Endothelial cell of umbilical vein (primary cell): ENCODE measurements around the gene DIP2B. TPM values are rescaled to one million over a fixed set of nuclear protein-coding genes. Genes with fewer than 3 reads are reported as not detected.

Source experiments
- BruUV-seq: library from RNA; stranded (reverse); fragments of 400-500 nt; replicated peaks from 2 replicates; lab custom pipeline; 2021; lab: Mats Ljungman, UMichigan
- CTCF ChIA-PET: fragments of 300-600, 350-600 bp; sonication (Branson Sonifier 250); formaldehyde crosslinking; loops from one replicate; lab custom pipeline; 2021; ENCODE audit warnings: antibody characterized with exemption, inconsistent platforms; lab: Charles Lee
- POLR2A ChIA-PET: fragments of 300-600, 350-600 bp; sonication (Branson Sonifier 250); formaldehyde crosslinking; loops from one replicate; lab custom pipeline; 2021; ENCODE audit warnings: antibody characterized with exemption, inconsistent platforms; lab: Charles Lee
- DNase-seq: peaks from one replicate; pipeline ENCODE4 v3.0.0-alpha.2; 2011; ENCODE audit warnings: low read depth, low spot score
- FAIRE-seq: peaks from 2 replicates; lab custom pipeline; 2011; peaks lifted over from hg19 to GRCh38; lab: Jason Lieb, UNC
- H2AFZ ChIP-seq: 2 replicates; pipeline ENCODE4 v1.6.0; 2012; ENCODE audit warnings: low read depth, low read length, control low read depth, inconsistent platforms
- H3K27ac ChIP-seq: 2 replicates; pipeline ENCODE4 v1.5.1; 2011; ENCODE audit warnings: low read depth, mild to moderate bottlenecking, control low read depth, low read length, moderate library complexity; ENCODE audit not compliant: insufficient read depth
- H3K27me3 ChIP-seq, 2 experiments: 2 replicates each; pipeline versions ENCODE4 v1.6.0 to v1.6.1; 2011; ENCODE audit warnings: low read length in 2 of 2, mixed read lengths in 1 of 2; ENCODE audit not compliant: control insufficient read depth in 2 of 2, insufficient read depth in 2 of 2
- H3K36me3 ChIP-seq, 2 experiments: 2 replicates in 1 of 2; 3 replicates in 1 of 2; pipeline ENCODE4 v1.5.1; 2011; ENCODE audit warnings: low read length in 2 of 2, mild to moderate bottlenecking in 1 of 2, moderate library complexity in 1 of 2; ENCODE audit not compliant: control insufficient read depth in 2 of 2, insufficient read depth in 2 of 2; ENCODE audit errors: extremely low read depth in 1 of 2
- H3K4me1 ChIP-seq: 3 replicates; pipeline ENCODE4 v1.5.1; 2011; ENCODE audit warnings: mild to moderate bottlenecking, low read length; ENCODE audit not compliant: control insufficient read depth, insufficient read depth; ENCODE audit errors: extremely low read depth
- H3K4me2 ChIP-seq: 2 replicates; pipeline ENCODE4 v1.6.1; 2011; ENCODE audit warnings: low read length, control low read depth, mixed read lengths; ENCODE audit not compliant: insufficient read depth
- H3K4me3 ChIP-seq, 3 experiments: fragments of 200-600 bp in 1 of 3; sonication (generic), shearing (Covaris generic) in 1 of 3; replicated peaks in 1 of 3; 2 replicates each; pipeline ENCODE4 v1.5.1; 2011 to 2016; ENCODE audit warnings: control low read depth in 3 of 3, low read length in 3 of 3, mild to moderate bottlenecking in 2 of 3, inconsistent platforms in 1 of 3, low read depth in 1 of 3, moderate library complexity in 1 of 3; ENCODE audit not compliant: insufficient read depth in 1 of 3
- H3K79me2 ChIP-seq: 2 replicates; pipeline ENCODE4 v1.6.0; 2012; ENCODE audit warnings: low read length, inconsistent platforms; ENCODE audit not compliant: control insufficient read depth, insufficient read depth
- H3K9ac ChIP-seq: replicated peaks from 2 replicates; pipeline ENCODE3; 2011; ENCODE audit warnings: low read length, control low read depth; ENCODE audit not compliant: insufficient read depth; ENCODE audit errors: extremely low read depth
- H3K9me1 ChIP-seq: replicated peaks from 3 replicates; pipeline ENCODE4 v1.6.0; 2011; ENCODE audit warnings: mild to moderate bottlenecking, low read length; ENCODE audit not compliant: control insufficient read depth, insufficient read depth; ENCODE audit errors: extremely low read depth
- H3K9me3 ChIP-seq: replicated peaks from 2 replicates; pipeline ENCODE4 v1.5.1; 2012; ENCODE audit warnings: low read length, inconsistent platforms; ENCODE audit not compliant: control insufficient read depth, insufficient read depth
- H4K20me1 ChIP-seq: replicated peaks from 2 replicates; pipeline ENCODE3; 2011; ENCODE audit warnings: mild to moderate bottlenecking, low read length; ENCODE audit not compliant: control insufficient read depth, insufficient read depth; ENCODE audit errors: extremely low read depth
- EZH2 ChIP-seq: IDR thresholded peaks from 2 replicates; pipeline ENCODE4 v1.6.1; 2012; ENCODE audit warnings: borderline replicate concordance, low read depth, mild to moderate bottlenecking, moderate library complexity, low read length, inconsistent platforms; ENCODE audit not compliant: severe bottlenecking
- JUN ChIP-seq: IDR thresholded peaks from 2 replicates; pipeline ENCODE4 v1.6.1; 2011; ENCODE audit warnings: borderline replicate concordance, low read depth; ENCODE audit not compliant: insufficient read length, insufficient read depth
- MYC ChIP-seq: IDR thresholded peaks from one replicate; pipeline ENCODE4 v1.6.1; 2011; ENCODE audit warnings: mild to moderate bottlenecking, low read depth, low read length
- POLR2A ChIP-seq: IDR thresholded peaks from 2 replicates; pipeline ENCODE4 v1.6.1; 2012; ENCODE audit warnings: low read depth, mild to moderate bottlenecking, control low read depth, low read length
- POLR2AphosphoS5 ChIP-seq: IDR thresholded peaks from 2 replicates; pipeline ENCODE4 v1.6.1; 2012; ENCODE audit warnings: low read depth, mild to moderate bottlenecking, control low read depth, low read length, moderate library complexity; ENCODE audit not compliant: insufficient read depth
- dilution Hi-C: fragments of 300-500 bp; cut with MboI; formaldehyde crosslinking; loops from one replicate; pipeline ENCODE4 v1.15.0; 2019; ENCODE audit warnings: low sequenced_read_pairs; ENCODE audit not compliant: extremely low pct_ligation_motif_present
- intact Hi-C: fragments of 100-400 bp; cut with micrococcal nuclease; formaldehyde crosslinking; loops from one replicate; pipeline ENCODE4 v1.10.0; 2022
- polyA plus RNA-seq, 4 experiments: library from polyadenylated mRNA; depleted of rRNA in 3 of 4; stranded (reverse) in 3 of 4; unstranded in 1 of 4; fragments of >200 nt; gene quantifications; 2 replicates each; pipeline versions ENCODE4 v1.2.1 to v1.2.3, GENCODE V29; 2011 to 2012; ENCODE audit warnings: missing spikeins in 1 of 4
- total RNA-seq: library from RNA; stranded (reverse); gene quantifications from 2 replicates; pipeline ENCODE4 v1.2.3, GENCODE V29; 2021
- TF ChIP-seq, protein P1 (sequence below), 2 donors: IDR thresholded peaks; 1 replicate in 1 of 2; 2 replicates in 1 of 2; pipeline ENCODE4 v1.5.1; 2011; ENCODE audit warnings: low read length in 2 of 2, mild to moderate bottlenecking in 2 of 2, moderate library complexity in 2 of 2, control low read depth in 1 of 2, inconsistent platforms in 1 of 2, low read depth in 1 of 2; ENCODE audit not compliant: insufficient read depth in 1 of 2; ENCODE audit errors: extremely low read depth in 1 of 2

Gene DIP2B
- total and polyA plus RNA-seq, 2 donors (not counting 3 experiments of a cell fraction or from before 2014, with no cell fraction given) = 14.5 to 28.0 TPM

- Histone ChIP-seq H3K36me3 (peaks cover 12 to 18% of the 10 kb centered on the region in 2 experiments), H3K27me3 (no peaks in the 10 kb centered on the region), H3K27ac (no peak overlapping the region), H3K4me2 (no peak overlapping the region), H3K9ac (no peak overlapping the region), H2AFZ (no peak overlapping the region), H3K79me2 (no peaks in the 10 kb centered on the region), H3K4me3 (no peak overlapping the region), H3K4me1 (no peaks in the 10 kb centered on the region), H4K20me1 (no peaks in the 10 kb centered on the region), H3K9me3 (no peaks in the 10 kb centered on the region), H3K9me1 (no peaks in the 10 kb centered on the region)
- dilution Hi-C loops = no loop called here
- BruUV-seq = no TSS peak
- FAIRE-seq (no peak), DNase-seq (no peak)
- ChIA-PET POLR2A (no interaction called here), CTCF (interaction anchor here (1.3 kb wide), 1 partner anchor 9 kb away, joined by 3 read pairs; no protein-coding TSS in a partner anchor)
- no peak for TF ChIP-seq POLR2AphosphoS5
- no peak for TF ChIP-seq EZH2
- TF ChIP-seq, protein P1, sequence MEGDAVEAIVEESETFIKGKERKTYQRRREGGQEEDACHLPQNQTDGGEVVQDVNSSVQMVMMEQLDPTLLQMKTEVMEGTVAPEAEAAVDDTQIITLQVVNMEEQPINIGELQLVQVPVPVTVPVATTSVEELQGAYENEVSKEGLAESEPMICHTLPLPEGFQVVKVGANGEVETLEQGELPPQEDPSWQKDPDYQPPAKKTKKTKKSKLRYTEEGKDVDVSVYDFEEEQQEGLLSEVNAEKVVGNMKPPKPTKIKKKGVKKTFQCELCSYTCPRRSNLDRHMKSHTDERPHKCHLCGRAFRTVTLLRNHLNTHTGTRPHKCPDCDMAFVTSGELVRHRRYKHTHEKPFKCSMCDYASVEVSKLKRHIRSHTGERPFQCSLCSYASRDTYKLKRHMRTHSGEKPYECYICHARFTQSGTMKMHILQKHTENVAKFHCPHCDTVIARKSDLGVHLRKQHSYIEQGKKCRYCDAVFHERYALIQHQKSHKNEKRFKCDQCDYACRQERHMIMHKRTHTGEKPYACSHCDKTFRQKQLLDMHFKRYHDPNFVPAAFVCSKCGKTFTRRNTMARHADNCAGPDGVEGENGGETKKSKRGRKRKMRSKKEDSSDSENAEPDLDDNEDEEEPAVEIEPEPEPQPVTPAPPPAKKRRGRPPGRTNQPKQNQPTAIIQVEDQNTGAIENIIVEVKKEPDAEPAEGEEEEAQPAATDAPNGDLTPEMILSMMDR (IDR thresholded peaks at IDR 0.05; ENCODE audit: extremely low read depth in 1 of 2, insufficient read depth in 1 of 2, low read depth in 1 of 2, low read length in 2 of 2) = no peak
- intact Hi-C loops = no loop called here
These were observed 192.1 kb downstream of the DIP2B start for GRCh38 chr12:50696931-50697330.

GRCh38 chr12:50699154-50699553 is 194.4 kb downstream of the DIP2B start:
- Histone ChIP-seq H4K20me1 (no peaks in the 10 kb centered on the region), H3K4me2 (no peak overlapping the region), H3K27ac (no peak overlapping the region), H3K9ac (no peak overlapping the region), H3K27me3 (no peaks in the 10 kb centered on the region), H3K4me3 (no peak overlapping the region), H3K4me1 (no peaks in the 10 kb centered on the region), H3K36me3 (peaks cover 8 to 19% of the 10 kb centered on the region in 2 experiments), H3K79me2 (no peaks in the 10 kb centered on the region), H3K9me1 (no peaks in the 10 kb centered on the region), H3K9me3 (no peaks in the 10 kb centered on the region), H2AFZ (no peak overlapping the region)
- BruUV-seq = no TSS peak
- intact Hi-C loops = no loop called here
- ChIA-PET CTCF (interaction anchor here (0.5 to 2.2 kb wide), 3 partner anchors 14 to 570 kb away, joined by 3 to 9 read pairs (median 3); partner anchors contain the start of gene DIP2B), POLR2A (no interaction called here)
- DNase-seq (no peak), FAIRE-seq (no peak)
- dilution Hi-C loops = no loop called here
- TF ChIP-seq, protein P1 (IDR thresholded peaks at IDR 0.05; ENCODE audit: extremely low read depth in 1 of 2, insufficient read depth in 1 of 2, low read depth in 1 of 2, low read length in 2 of 2) = no peak
- TF ChIP-seq EZH2 (no peak), POLR2A (no peak), MYC (no peak), POLR2AphosphoS5 (no peak), JUN (no peak)
